Panc1 (cell line): Measurements from ENCODE around the gene COQ9.

Source experiments
- POLR2AphosphoS5 ChIP-seq: IDR thresholded peaks from 2 replicates; pipeline ENCODE4 v1.6.1; 2012; ENCODE audit warnings: mild to moderate bottlenecking, low read depth, low read length, moderate library complexity
- SIN3A ChIP-seq: IDR thresholded peaks from 2 replicates; pipeline ENCODE4 v1.6.1; 2012; ENCODE audit warnings: low read depth, mild to moderate bottlenecking, low read length, moderate library complexity, borderline replicate concordance; ENCODE audit not compliant: insufficient read depth
- TF ChIP-seq, protein P1 (sequence below): fragments of 450-650 bp; IDR thresholded peaks from 2 replicates; pipeline ENCODE4 v1.5.1; 2017; ENCODE audit warnings: mild to moderate bottlenecking
- TF ChIP-seq, protein P2 (sequence below), 2 experiments: IDR thresholded peaks; 2 replicates each; pipeline ENCODE4 v1.6.1; 2011 to 2012; ENCODE audit warnings: low read depth in 2 of 2, control low read depth in 1 of 2, low read length in 1 of 2, mild to moderate bottlenecking in 1 of 2, moderate library complexity in 1 of 2; ENCODE audit not compliant: insufficient read depth in 1 of 2

DNA sequence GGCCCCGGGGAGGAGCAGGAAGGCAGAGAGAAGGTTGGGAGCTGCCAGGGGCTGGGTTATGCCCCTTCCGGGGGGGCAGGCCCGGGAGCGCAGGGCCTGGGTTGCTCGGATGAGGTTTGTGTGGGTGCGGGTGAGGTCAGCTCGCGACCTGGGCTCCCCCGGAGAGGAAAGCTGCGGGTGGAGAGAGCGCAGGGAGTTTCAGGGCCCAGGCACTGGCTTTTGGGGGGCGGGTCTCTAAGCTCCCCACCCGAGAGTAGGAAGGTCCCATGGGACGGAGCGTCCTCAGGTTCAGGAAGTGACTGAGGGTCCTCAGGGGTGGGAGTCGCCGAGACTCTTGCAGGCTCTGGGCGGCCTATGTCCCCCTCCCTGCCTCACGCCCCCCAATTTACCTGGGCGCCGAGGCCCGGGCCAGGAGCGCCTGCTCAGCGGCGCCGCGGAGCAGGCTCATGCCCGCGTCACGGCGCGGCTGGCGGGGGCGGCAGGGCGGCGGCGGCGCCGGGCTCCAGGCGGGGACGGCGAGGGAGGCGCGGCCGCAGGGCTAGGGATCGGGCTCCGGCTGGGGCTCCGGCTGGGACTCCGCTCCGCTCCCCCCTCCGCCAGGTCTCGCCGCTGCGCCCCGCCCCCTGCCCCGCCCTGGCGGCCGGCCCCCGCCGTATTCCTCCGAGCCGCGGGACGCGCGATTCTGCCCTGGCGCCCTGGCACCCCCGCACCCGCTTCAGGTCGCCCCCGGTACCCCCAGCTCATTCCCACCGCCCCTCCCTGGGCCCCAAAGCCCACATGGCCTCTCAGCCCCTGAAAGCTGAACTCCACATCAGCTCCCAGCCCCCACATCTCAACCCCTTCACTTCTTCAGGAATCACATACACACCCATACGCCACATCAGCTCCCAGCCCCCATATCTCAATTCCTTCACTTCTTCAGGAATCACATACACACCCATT lies 38.9 kb downstream of the COQ9 start, which contains the start of gene DOK4:
- TF ChIP-seq, protein P1, sequence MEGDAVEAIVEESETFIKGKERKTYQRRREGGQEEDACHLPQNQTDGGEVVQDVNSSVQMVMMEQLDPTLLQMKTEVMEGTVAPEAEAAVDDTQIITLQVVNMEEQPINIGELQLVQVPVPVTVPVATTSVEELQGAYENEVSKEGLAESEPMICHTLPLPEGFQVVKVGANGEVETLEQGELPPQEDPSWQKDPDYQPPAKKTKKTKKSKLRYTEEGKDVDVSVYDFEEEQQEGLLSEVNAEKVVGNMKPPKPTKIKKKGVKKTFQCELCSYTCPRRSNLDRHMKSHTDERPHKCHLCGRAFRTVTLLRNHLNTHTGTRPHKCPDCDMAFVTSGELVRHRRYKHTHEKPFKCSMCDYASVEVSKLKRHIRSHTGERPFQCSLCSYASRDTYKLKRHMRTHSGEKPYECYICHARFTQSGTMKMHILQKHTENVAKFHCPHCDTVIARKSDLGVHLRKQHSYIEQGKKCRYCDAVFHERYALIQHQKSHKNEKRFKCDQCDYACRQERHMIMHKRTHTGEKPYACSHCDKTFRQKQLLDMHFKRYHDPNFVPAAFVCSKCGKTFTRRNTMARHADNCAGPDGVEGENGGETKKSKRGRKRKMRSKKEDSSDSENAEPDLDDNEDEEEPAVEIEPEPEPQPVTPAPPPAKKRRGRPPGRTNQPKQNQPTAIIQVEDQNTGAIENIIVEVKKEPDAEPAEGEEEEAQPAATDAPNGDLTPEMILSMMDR: no peak
- TF ChIP-seq SIN3A: no peak
- TF ChIP-seq POLR2AphosphoS5: no peak
- TF ChIP-seq, protein P2, sequence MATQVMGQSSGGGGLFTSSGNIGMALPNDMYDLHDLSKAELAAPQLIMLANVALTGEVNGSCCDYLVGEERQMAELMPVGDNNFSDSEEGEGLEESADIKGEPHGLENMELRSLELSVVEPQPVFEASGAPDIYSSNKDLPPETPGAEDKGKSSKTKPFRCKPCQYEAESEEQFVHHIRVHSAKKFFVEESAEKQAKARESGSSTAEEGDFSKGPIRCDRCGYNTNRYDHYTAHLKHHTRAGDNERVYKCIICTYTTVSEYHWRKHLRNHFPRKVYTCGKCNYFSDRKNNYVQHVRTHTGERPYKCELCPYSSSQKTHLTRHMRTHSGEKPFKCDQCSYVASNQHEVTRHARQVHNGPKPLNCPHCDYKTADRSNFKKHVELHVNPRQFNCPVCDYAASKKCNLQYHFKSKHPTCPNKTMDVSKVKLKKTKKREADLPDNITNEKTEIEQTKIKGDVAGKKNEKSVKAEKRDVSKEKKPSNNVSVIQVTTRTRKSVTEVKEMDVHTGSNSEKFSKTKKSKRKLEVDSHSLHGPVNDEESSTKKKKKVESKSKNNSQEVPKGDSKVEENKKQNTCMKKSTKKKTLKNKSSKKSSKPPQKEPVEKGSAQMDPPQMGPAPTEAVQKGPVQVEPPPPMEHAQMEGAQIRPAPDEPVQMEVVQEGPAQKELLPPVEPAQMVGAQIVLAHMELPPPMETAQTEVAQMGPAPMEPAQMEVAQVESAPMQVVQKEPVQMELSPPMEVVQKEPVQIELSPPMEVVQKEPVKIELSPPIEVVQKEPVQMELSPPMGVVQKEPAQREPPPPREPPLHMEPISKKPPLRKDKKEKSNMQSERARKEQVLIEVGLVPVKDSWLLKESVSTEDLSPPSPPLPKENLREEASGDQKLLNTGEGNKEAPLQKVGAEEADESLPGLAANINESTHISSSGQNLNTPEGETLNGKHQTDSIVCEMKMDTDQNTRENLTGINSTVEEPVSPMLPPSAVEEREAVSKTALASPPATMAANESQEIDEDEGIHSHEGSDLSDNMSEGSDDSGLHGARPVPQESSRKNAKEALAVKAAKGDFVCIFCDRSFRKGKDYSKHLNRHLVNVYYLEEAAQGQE (IDR thresholded peaks at IDR 0.05; ENCODE audit: insufficient read depth in 1 of 2, low read depth in 2 of 2, low read length in 1 of 2): no peak
